ENCODE data around the gene ANK2. TPM values are rescaled to one million over a fixed set of nuclear protein-coding genes. Genes with fewer than 3 reads are reported as not detected.

Gene ANK2
- total and polyA plus RNA-seq, 2 of the 13 experiments (the other 11 are each of a cell fraction or from before 2014, with no cell fraction given): 2.7 to 15.1 TPM

DNA sequence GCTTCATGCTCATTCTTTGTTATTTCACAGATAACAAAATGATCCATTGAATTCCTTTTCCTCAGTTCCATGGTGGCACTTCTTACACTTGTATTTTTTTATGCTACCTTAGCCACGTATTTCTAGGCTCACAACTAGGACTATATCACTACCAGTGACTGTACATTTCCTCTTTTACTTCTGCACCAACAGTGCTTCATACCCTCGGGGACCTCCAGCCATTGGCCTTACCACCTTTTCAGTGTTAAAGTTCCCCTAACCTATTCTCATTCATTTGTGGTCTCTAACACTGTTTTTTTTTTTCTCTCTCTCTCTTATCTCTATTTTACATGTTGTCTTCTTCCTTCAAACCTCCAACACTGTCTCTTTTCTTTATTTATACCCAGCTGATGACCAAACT lies 315.9 kb downstream of the ANK2 start:
- CTCF ChIA-PET (ENCODE audit: low intra/inter-chr PET ratio, low total read pairs): no interaction called here
- ATAC-seq: no peak

More for the DNA sequence above, 315.9 kb downstream of the ANK2 start:
- Histone ChIP-seq H3K4me2 (ENCODE audit: low read depth, low read length) (no peak overlapping the region), H3K4me3 (replicated peaks in 1 of 3; ENCODE audit: insufficient read depth in 1 of 3, low read depth in 2 of 3, low read length in 3 of 3) (no peak overlapping the region), H3K4me1 (ENCODE audit: insufficient read depth, low read length) (no peaks in the 10 kb centered on the region), H3K79me2 (ENCODE audit: insufficient read depth, low read length) (no peaks in the 10 kb centered on the region), H3K27ac (ENCODE audit: extremely low read length, insufficient read depth, low read length) (no peak overlapping the region), H2AFZ (ENCODE audit: low read length) (no peak overlapping the region), H3K9me3 (ENCODE audit: low read length) (no peaks in the 10 kb centered on the region), H3K9ac (ENCODE audit: insufficient read depth, low read depth, low read length) (no peak overlapping the region), H3K27me3 (ENCODE audit: control insufficient read depth in 1 of 2, insufficient read depth in 2 of 2, low read length in 2 of 2) (no peaks in the 10 kb centered on the region), H3K36me3 (replicated peaks in 1 of 2; ENCODE audit: control insufficient read depth in 1 of 2, insufficient read depth in 2 of 2, low read length in 2 of 2) (no peaks in the 10 kb centered on the region), H4K20me1 (ENCODE audit: insufficient read depth, low read length) (no peaks in the 10 kb centered on the region)
- intact Hi-C loops (cut with micrococcal nuclease; ENCODE audit: unreplicated experiment): no loop called here
- POLR2A ChIA-PET: no interaction called here
- 58% methylated on average over 2 of the region's 2 CpGs for WGBS (ENCODE audit: low lambda C conversion rate)
- TF ChIP-seq MED1 (CRISPR knock-in tag; IDR thresholded peaks at IDR 0.05): no peak
- TF ChIP-seq, protein P1, sequence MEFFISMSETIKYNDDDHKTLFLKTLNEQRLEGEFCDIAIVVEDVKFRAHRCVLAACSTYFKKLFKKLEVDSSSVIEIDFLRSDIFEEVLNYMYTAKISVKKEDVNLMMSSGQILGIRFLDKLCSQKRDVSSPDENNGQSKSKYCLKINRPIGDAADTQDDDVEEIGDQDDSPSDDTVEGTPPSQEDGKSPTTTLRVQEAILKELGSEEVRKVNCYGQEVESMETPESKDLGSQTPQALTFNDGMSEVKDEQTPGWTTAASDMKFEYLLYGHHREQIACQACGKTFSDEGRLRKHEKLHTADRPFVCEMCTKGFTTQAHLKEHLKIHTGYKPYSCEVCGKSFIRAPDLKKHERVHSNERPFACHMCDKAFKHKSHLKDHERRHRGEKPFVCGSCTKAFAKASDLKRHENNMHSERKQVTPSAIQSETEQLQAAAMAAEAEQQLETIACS (CRISPR knock-in tag; IDR thresholded peaks at IDR 0.05): no peak
- no peak for TF ChIP-seq ZNF687 (CRISPR knock-in tag; IDR thresholded peaks at IDR 0.05)
- TF ChIP-seq ZSCAN22 (CRISPR knock-in tag; IDR thresholded peaks at IDR 0.05): no peak
- no peak for TF ChIP-seq SMARCC2 (IDR thresholded peaks at IDR 0.05)
- TF ChIP-seq ATF7 (IDR thresholded peaks at IDR 0.05): no peak
- no peak for TF ChIP-seq ATF7 (CRISPR knock-in tag; IDR thresholded peaks at IDR 0.05)
- TF ChIP-seq ZNF354B (CRISPR knock-in tag; IDR thresholded peaks at IDR 0.05): no peak
- TF ChIP-seq, protein P2, sequence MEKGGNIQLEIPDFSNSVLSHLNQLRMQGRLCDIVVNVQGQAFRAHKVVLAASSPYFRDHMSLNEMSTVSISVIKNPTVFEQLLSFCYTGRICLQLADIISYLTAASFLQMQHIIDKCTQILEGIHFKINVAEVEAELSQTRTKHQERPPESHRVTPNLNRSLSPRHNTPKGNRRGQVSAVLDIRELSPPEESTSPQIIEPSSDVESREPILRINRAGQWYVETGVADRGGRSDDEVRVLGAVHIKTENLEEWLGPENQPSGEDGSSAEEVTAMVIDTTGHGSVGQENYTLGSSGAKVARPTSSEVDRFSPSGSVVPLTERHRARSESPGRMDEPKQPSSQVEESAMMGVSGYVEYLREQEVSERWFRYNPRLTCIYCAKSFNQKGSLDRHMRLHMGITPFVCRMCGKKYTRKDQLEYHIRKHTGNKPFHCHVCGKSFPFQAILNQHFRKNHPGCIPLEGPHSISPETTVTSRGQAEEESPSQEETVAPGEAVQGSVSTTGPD (CRISPR knock-in tag; IDR thresholded peaks at IDR 0.05): no peak
- TF ChIP-seq NBN (conservative IDR thresholded peaks at IDR 0.05): no peak
- BruUV-seq (replicated peaks): no TSS peak
- in situ Hi-C loops (cut with HindIII; ENCODE audit: extremely low pct_ligation_motif_present, low pct_unique_long_range_greater_than_20kb): no loop called here
- FAIRE-seq (no peak), DNase-seq (ENCODE audit: low spot score) (no peak)
